MM.1S (cell line): ENCODE results near the gene BUD23.

Source experiments
- DNase-seq: peaks from one replicate; pipeline ENCODE4 v3.0.0-alpha.2; 2015
- H2AFZ ChIP-seq: fragments of 300-600 bp; sonication (generic); 2 replicates; pipeline ENCODE4 v1.6.0; 2016; ENCODE audit warnings: antibody characterized with exemption, low read length
- H3F3A ChIP-seq: fragments of 300-600 bp; sonication (generic); 2 replicates; pipeline ENCODE4 v1.6.1; 2016; ENCODE audit warnings: mild to moderate bottlenecking, antibody characterized with exemption, low read length, moderate library complexity, mixed read lengths; ENCODE audit not compliant: insufficient read depth
- H3K27ac ChIP-seq: fragments of 300-600 bp; sonication (generic); 2 replicates; pipeline ENCODE4 v1.5.1; 2016; ENCODE audit warnings: mild to moderate bottlenecking, low read length
- H3K27me3 ChIP-seq: fragments of 300-600 bp; sonication (generic); replicated peaks from 2 replicates; pipeline ENCODE4 v1.6.0; 2016; ENCODE audit warnings: low read length; ENCODE audit not compliant: insufficient read depth
- H3K36me3 ChIP-seq: fragments of 300-600 bp; sonication (generic); replicated peaks from 2 replicates; pipeline ENCODE4 v1.6.1; 2016; ENCODE audit warnings: mild to moderate bottlenecking, low read length, mixed read lengths; ENCODE audit not compliant: insufficient read depth
- H3K4me1 ChIP-seq: fragments of 300-600 bp; sonication (generic); 2 replicates; pipeline ENCODE4 v1.6.1; 2016; ENCODE audit warnings: low read length, mixed read lengths
- H3K4me2 ChIP-seq: fragments of 300-600 bp; sonication (generic); 2 replicates; pipeline ENCODE4 v1.6.0; 2016; ENCODE audit warnings: low read depth, low read length
- H3K4me3 ChIP-seq: fragments of 300-600 bp; sonication (generic); 2 replicates; pipeline ENCODE4 v1.5.1; 2016; ENCODE audit warnings: low read length, mixed read lengths
- H3K79me2 ChIP-seq: fragments of 300-600 bp; sonication (generic); 2 replicates; pipeline ENCODE4 v1.6.1; 2016; ENCODE audit warnings: mixed run types, low read length, mixed read lengths
- H3K9ac ChIP-seq: fragments of 300-600 bp; sonication (generic); 2 replicates; pipeline ENCODE4 v1.6.1; 2016; ENCODE audit warnings: low read length, mixed read lengths
- H3K9me2 ChIP-seq: fragments of 300-600 bp; sonication (generic); replicated peaks from 2 replicates; pipeline ENCODE4 v1.6.1; 2016; ENCODE audit warnings: mild to moderate bottlenecking, low read length, mixed read lengths; ENCODE audit not compliant: insufficient read depth
- H3K9me3 ChIP-seq: fragments of 300-600 bp; sonication (generic); replicated peaks from 2 replicates; pipeline ENCODE4 v1.6.1; 2016; ENCODE audit warnings: mild to moderate bottlenecking, low read length, mixed read lengths; ENCODE audit not compliant: insufficient read depth
- H4K20me1 ChIP-seq: fragments of 300-600 bp; sonication (generic); 2 replicates; pipeline ENCODE4 v1.6.1; 2016; ENCODE audit warnings: mild to moderate bottlenecking, low read length, moderate library complexity, mixed read lengths; ENCODE audit not compliant: insufficient read depth
- CTCF ChIP-seq: fragments of 300-600 bp; sonication (generic); IDR thresholded peaks from 2 replicates; pipeline ENCODE4 v1.5.1; 2016; ENCODE audit warnings: antibody characterized with exemption, low read length, mixed read lengths
- EZH2 ChIP-seq: fragments of 300-600 bp; sonication (generic); optimal IDR thresholded peaks from 2 replicates; pipeline ENCODE3; 2017; ENCODE audit warnings: low read depth, mild to moderate bottlenecking, antibody characterized with exemption, low read length, mixed read lengths
- EZH2phosphoT487 ChIP-seq: fragments of 300-600 bp; sonication (generic); IDR thresholded peaks from 2 replicates; pipeline ENCODE4 v1.6.1; 2018; ENCODE audit warnings: antibody characterized with exemption, low read length

Gene BUD23

GRCh38 chr7:73645643-73646174 is 37.7 kb upstream of the BUD23 start:
- H3K9me3 ChIP-seq, result no peaks in the 10 kb centered on the region
- no peak overlapping the region for H2AFZ ChIP-seq
- no peak overlapping the region for H3K4me2 ChIP-seq
- H3K9me2 ChIP-seq, result no peaks in the 10 kb centered on the region
- TF ChIP-seq CTCF (no peak), EZH2phosphoT487 (no peak), EZH2 (no peak)
- H3K4me3 ChIP-seq, result no peak overlapping the region
- H3K27me3 ChIP-seq, result peaks cover 62% of the 10 kb centered on the region
- H3K27ac ChIP-seq, result no peak overlapping the region
- no peak overlapping the region for H3K9ac ChIP-seq
- no peaks in the 10 kb centered on the region for H3K4me1 ChIP-seq
- no peak for DNase-seq
- H3K79me2 ChIP-seq, result no peaks in the 10 kb centered on the region
- no peaks in the 10 kb centered on the region for H3F3A ChIP-seq
- no peaks in the 10 kb centered on the region for H4K20me1 ChIP-seq
- no peaks in the 10 kb centered on the region for H3K36me3 ChIP-seq

GRCh38 chr7:73646785-73647724 is 36.3 kb upstream of the BUD23 start:
- no peak for DNase-seq
- H3K27ac ChIP-seq, result no peak overlapping the region

GRCh38 chr7:73647725-73648592 is 35.4 kb upstream of the BUD23 start:
- no peaks in the 10 kb centered on the region for H3K36me3 ChIP-seq
- peak overlapping the region; percentile 95 for H3K4me2 ChIP-seq
- H2AFZ ChIP-seq, result peak overlapping the region; percentile 85
- H3K9me3 ChIP-seq, result no peaks in the 10 kb centered on the region
- H4K20me1 ChIP-seq, result no peaks in the 10 kb centered on the region
- peaks cover 70% of the 10 kb centered on the region for H3K27me3 ChIP-seq
- no peaks in the 10 kb centered on the region for H3K4me1 ChIP-seq
- no peak for DNase-seq
- H3K79me2 ChIP-seq, result no peaks in the 10 kb centered on the region
- H3K9ac ChIP-seq, result peak overlapping the region; percentile 13; the same call in 1 of the 2 replicates
- peak overlapping the region; percentile 56 for H3K4me3 ChIP-seq
- H3F3A ChIP-seq, result no peaks in the 10 kb centered on the region
- no peak for TF ChIP-seq EZH2phosphoT487
- no peak for TF ChIP-seq EZH2
- TF ChIP-seq CTCF, result no peak
- H3K27ac ChIP-seq, result no peak overlapping the region
- H3K9me2 ChIP-seq, result no peaks in the 10 kb centered on the region

More at GRCh38 chr7:73646785-73647724, 36.3 kb upstream of the BUD23 start:
- H3F3A ChIP-seq, result no peaks in the 10 kb centered on the region
- H3K4me3 ChIP-seq, result no peak overlapping the region
- H2AFZ ChIP-seq, result no peak overlapping the region
- H3K79me2 ChIP-seq, result no peaks in the 10 kb centered on the region
- no peaks in the 10 kb centered on the region for H3K4me1 ChIP-seq
- no peaks in the 10 kb centered on the region for H4K20me1 ChIP-seq
- no peak overlapping the region for H3K4me2 ChIP-seq
- TF ChIP-seq CTCF (no peak), EZH2 (no peak), EZH2phosphoT487 (no peak)
- no peaks in the 10 kb centered on the region for H3K36me3 ChIP-seq
- no peaks in the 10 kb centered on the region for H3K9me2 ChIP-seq
- H3K27me3 ChIP-seq, result peaks cover 69% of the 10 kb centered on the region
- H3K9me3 ChIP-seq, result no peaks in the 10 kb centered on the region
- no peak overlapping the region for H3K9ac ChIP-seq
